ENCODE measurements around the gene OR6K3. TPM values are rescaled to one million over a fixed set of nuclear protein-coding genes. Genes with fewer than 3 reads are reported as not detected.

Gene OR6K3
- polyA plus RNA-seq, 1 donor (not counting 4 experiments of a cell fraction or from before 2014, with no cell fraction given) = not detected

GRCh38 chr1:158675563-158676323 is 44.8 kb downstream of the OR6K3 start:
- FAIRE-seq (no peak), DNase-seq (ENCODE audit: low read depth, low spot score) (no peak)
- no peaks in the 10 kb centered on the region for H3K79me2 ChIP-seq (ENCODE audit: control insufficient read depth, insufficient read depth, low read length)
- H3K4me3 ChIP-seq (ENCODE audit: control insufficient read depth in 2 of 3, extremely low read depth in 1 of 3, insufficient read depth in 2 of 3, low read depth in 1 of 3, low read length in 3 of 3) = no peak overlapping the region
- no peaks in the 10 kb centered on the region for H3K9me1 ChIP-seq (ENCODE audit: control insufficient read depth, extremely low read depth, insufficient read depth, low read length)
- no peaks in the 10 kb centered on the region for H3K9me3 ChIP-seq (ENCODE audit: control insufficient read depth, low read depth, low read length)
- no peak overlapping the region for H3K27ac ChIP-seq (ENCODE audit: control insufficient read depth, insufficient read depth, low read length)
- H4K20me1 ChIP-seq (ENCODE audit: control insufficient read depth, extremely low read depth, insufficient read depth, low read length) = no peaks in the 10 kb centered on the region
- dilution Hi-C loops (cut with MboI; ENCODE audit: extremely low pct_ligation_motif_present, low sequenced_read_pairs) = no loop called here
- no peak for TF ChIP-seq EZH2 (IDR thresholded peaks at IDR 0.05; ENCODE audit: low read length)
- TF ChIP-seq, protein P1, sequence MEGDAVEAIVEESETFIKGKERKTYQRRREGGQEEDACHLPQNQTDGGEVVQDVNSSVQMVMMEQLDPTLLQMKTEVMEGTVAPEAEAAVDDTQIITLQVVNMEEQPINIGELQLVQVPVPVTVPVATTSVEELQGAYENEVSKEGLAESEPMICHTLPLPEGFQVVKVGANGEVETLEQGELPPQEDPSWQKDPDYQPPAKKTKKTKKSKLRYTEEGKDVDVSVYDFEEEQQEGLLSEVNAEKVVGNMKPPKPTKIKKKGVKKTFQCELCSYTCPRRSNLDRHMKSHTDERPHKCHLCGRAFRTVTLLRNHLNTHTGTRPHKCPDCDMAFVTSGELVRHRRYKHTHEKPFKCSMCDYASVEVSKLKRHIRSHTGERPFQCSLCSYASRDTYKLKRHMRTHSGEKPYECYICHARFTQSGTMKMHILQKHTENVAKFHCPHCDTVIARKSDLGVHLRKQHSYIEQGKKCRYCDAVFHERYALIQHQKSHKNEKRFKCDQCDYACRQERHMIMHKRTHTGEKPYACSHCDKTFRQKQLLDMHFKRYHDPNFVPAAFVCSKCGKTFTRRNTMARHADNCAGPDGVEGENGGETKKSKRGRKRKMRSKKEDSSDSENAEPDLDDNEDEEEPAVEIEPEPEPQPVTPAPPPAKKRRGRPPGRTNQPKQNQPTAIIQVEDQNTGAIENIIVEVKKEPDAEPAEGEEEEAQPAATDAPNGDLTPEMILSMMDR (optimal IDR thresholded peaks at IDR 0.05 in 1 of 3, IDR thresholded peaks at IDR 0.05 in 1 of 3, conservative IDR thresholded peaks at IDR 0.05 in 1 of 3; ENCODE audit: extremely low read depth in 1 of 3, insufficient read depth in 2 of 3, low read length in 3 of 3) = no peak
- no peak overlapping the region for H2AFZ ChIP-seq (ENCODE audit: control insufficient read depth, low read length)
- no peaks in the 10 kb centered on the region for H3K36me3 ChIP-seq (ENCODE audit: control insufficient read depth in 2 of 2, extremely low read depth in 1 of 2, insufficient read depth in 2 of 2, low read length in 2 of 2)
- no peak overlapping the region for H3K9ac ChIP-seq (ENCODE audit: control insufficient read depth, extremely low read depth, insufficient read depth, low read length)
- H3K4me1 ChIP-seq (ENCODE audit: control insufficient read depth, extremely low read depth, insufficient read depth, low read length) = no peaks in the 10 kb centered on the region
- no peaks in the 10 kb centered on the region for H3K27me3 ChIP-seq (ENCODE audit: control insufficient read depth, extremely low read depth, insufficient read depth, low read length)
- H3K4me2 ChIP-seq (ENCODE audit: control insufficient read depth, extremely low read depth, insufficient read depth, low read depth, low read length) = no peak overlapping the region

DNA sequence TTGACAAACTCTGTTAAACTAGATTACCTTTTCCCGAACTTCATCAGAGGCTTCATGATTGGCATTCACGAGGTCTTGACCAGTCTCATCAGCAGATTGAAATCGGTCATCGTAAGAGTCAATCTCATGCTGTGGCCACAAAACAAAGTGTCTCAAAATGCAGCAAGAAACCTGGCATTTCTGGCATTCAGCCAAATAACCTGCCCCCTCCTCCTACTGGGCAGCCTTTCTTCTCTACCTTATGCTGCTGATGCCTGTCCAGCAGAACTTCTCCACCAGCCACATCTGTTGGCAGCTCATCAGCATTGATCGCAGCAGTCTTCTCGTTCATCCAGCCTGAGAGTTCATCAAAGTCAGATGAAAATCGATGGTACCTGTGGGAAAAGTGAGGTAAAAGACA is 46.2 kb downstream of the OR6K3 start:
- H3K9me1 ChIP-seq (ENCODE audit: control insufficient read depth, extremely low read depth, insufficient read depth, low read length) = no peaks in the 10 kb centered on the region
- H3K9me3 ChIP-seq (ENCODE audit: control insufficient read depth, low read depth, low read length) = no peaks in the 10 kb centered on the region
- no peak overlapping the region for H3K27ac ChIP-seq (ENCODE audit: control insufficient read depth, insufficient read depth, low read length)
- H3K36me3 ChIP-seq (ENCODE audit: control insufficient read depth in 2 of 2, extremely low read depth in 1 of 2, insufficient read depth in 2 of 2, low read length in 2 of 2) = no peaks in the 10 kb centered on the region
- DNase-seq (ENCODE audit: low read depth, low spot score) (no peak), FAIRE-seq (no peak)
- dilution Hi-C loops (cut with MboI; ENCODE audit: extremely low pct_ligation_motif_present, low sequenced_read_pairs) = no loop called here
- no peaks in the 10 kb centered on the region for H4K20me1 ChIP-seq (ENCODE audit: control insufficient read depth, extremely low read depth, insufficient read depth, low read length)
- no peaks in the 10 kb centered on the region for H3K79me2 ChIP-seq (ENCODE audit: control insufficient read depth, insufficient read depth, low read length)
- no peak overlapping the region for H2AFZ ChIP-seq (ENCODE audit: control insufficient read depth, low read length)
- no peak overlapping the region for H3K9ac ChIP-seq (ENCODE audit: control insufficient read depth, extremely low read depth, insufficient read depth, low read length)
- TF ChIP-seq, protein P1 (optimal IDR thresholded peaks at IDR 0.05 in 1 of 3, IDR thresholded peaks at IDR 0.05 in 1 of 3, conservative IDR thresholded peaks at IDR 0.05 in 1 of 3; ENCODE audit: extremely low read depth in 1 of 3, insufficient read depth in 2 of 3, low read length in 3 of 3) = no peak
- TF ChIP-seq EZH2 (IDR thresholded peaks at IDR 0.05; ENCODE audit: low read length) = no peak
- H3K4me2 ChIP-seq (ENCODE audit: control insufficient read depth, extremely low read depth, insufficient read depth, low read depth, low read length) = no peak overlapping the region
- H3K4me1 ChIP-seq (ENCODE audit: control insufficient read depth, extremely low read depth, insufficient read depth, low read length) = no peaks in the 10 kb centered on the region
- no peak overlapping the region for H3K4me3 ChIP-seq (ENCODE audit: control insufficient read depth in 2 of 3, extremely low read depth in 1 of 3, insufficient read depth in 2 of 3, low read depth in 1 of 3, low read length in 3 of 3)
- H3K27me3 ChIP-seq (ENCODE audit: control insufficient read depth, extremely low read depth, insufficient read depth, low read length) = no peaks in the 10 kb centered on the region

Other genes with a start within 250 kb of the OR6K3 start
- not detected in 3 replicates for gene OR10R2, start 248.5 kb downstream of the OR6K3 start, polyA plus RNA-seq
- gene OR6Y1, start 166.3 kb downstream of the OR6K3 start, polyA plus RNA-seq = not detected in 3 replicates
- not detected in 3 replicates for gene OR6P1, start 150.1 kb downstream of the OR6K3 start, polyA plus RNA-seq
- gene OR10X1, start 140.8 kb downstream of the OR6K3 start, polyA plus RNA-seq = not detected in 3 replicates
- gene OR10Z1, start 115.5 kb downstream of the OR6K3 start, polyA plus RNA-seq = not detected in 3 replicates
- not detected in 3 replicates for gene SPTA1, start 34.0 kb downstream of the OR6K3 start, polyA plus RNA-seq
- not detected in 3 replicates for gene OR6K2, start 20.1 kb downstream of the OR6K3 start, polyA plus RNA-seq
- not detected in 3 replicates for gene OR6K6, start 34.0 kb upstream of the OR6K3 start, polyA plus RNA-seq
- gene OR6N1, start 51.5 kb upstream of the OR6K3 start, polyA plus RNA-seq = not detected in 3 replicates
- not detected in 3 replicates for gene OR6N2, start 60.5 kb upstream of the OR6K3 start, polyA plus RNA-seq
- not detected in 3 replicates for gene MNDA, start 110.6 kb upstream of the OR6K3 start, polyA plus RNA-seq
- 0.14 to 0.82 TPM (median 0.37 TPM) in 3 replicates for gene PYHIN1, start 210.8 kb upstream of the OR6K3 start, polyA plus RNA-seq

All from keratinocyte (primary cell).